ENCODE measurements around the gene GSTA4. TPM values are rescaled to one million over a fixed set of nuclear protein-coding genes. Genes with fewer than 3 reads are reported as not detected.
"Not testable (repeated sequence)": the region's sequence is repeated elsewhere in the genome, so short reads cannot be mapped to it uniquely, and the experiment has no call there.

Gene GSTA4
- total RNA-seq, 5 donors from 2014 or later (not counting 1 experiment from before 2014, with no cell fraction given) = 0.35 to 0.85 (median 0.65) TPM

DNA sequence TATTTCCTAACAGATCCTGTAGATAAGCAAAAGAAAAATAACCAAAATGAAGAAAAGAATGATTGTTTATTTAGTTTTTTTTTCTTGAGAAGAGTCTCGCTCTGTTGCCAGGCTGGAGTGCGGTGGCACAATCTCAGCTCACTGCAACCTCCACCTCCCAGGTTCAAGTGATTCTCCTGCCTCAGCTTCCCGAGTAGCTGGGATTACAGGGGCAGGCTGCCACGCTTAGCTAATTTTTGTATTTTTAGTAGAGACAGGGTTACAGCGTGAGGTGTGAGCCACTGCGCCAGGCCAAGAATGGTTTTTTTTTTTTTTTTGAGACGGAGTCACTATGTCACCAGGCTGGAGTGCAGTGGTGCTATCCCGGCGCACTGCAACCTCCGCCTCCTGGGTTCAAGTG, 52.3 kb downstream of the GSTA4 start:
- H3K4me3 Mint-ChIP-seq; H3K4me1 ChIP-seq (ENCODE audit: control insufficient read depth in 1 of 2, extremely low read depth in 1 of 2, insufficient read depth in 2 of 2, low read length in 2 of 2); H3K27ac Mint-ChIP-seq; H3K4me1 Mint-ChIP-seq; H3K9me3 Mint-ChIP-seq; H3K9me3 ChIP-seq; H3K36me3 ChIP-seq (ENCODE audit: control insufficient read depth in 2 of 2, extremely low read depth in 1 of 2, insufficient read depth in 1 of 2, low read length in 1 of 2); ATAC-seq (replicated peaks in 1 of 4); H3K4me3 ChIP-seq (ENCODE audit: control insufficient read depth in 1 of 2, extremely low read depth in 1 of 2, low read length in 1 of 2); H3K36me3 Mint-ChIP-seq; DNase-seq; CTCF ChIA-PET; POLR2A ChIA-PET; H3K27ac ChIP-seq (ENCODE audit: low read length): not testable (repeated sequence)
- H3K27me3 Mint-ChIP-seq = peaks cover 16 to 21% of the 10 kb centered on the region in 2 donors
- peaks cover 0 to 25% of the 10 kb centered on the region in 2 experiments for H3K27me3 ChIP-seq (replicated peaks in 1 of 2; ENCODE audit: control insufficient read depth in 2 of 2, extremely low read depth in 1 of 2, insufficient read depth in 2 of 2, low read length in 1 of 2)
- WGBS (ENCODE audit: insufficient coverage) = 100% methylated on average over 2 of the region's 10 CpGs

DNA sequence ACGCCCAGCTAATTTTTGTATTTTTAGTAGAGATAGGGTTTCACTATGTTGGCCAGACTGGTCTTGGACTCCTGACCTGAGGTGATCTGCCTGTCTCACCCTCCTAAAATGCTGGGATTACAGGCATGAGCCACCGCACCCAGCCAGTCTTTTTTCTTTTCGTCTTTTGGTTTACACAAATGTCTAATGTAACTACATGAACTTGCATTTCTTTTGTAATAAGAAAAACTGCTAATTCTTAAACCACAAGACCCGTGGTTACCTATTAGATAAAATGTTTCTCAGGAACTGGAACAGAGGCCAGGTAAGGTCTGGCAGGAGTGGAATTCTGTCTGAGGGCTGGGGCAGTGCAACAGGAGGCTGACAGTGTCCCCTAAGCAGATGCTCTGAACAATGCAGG, 52.9 kb downstream of the GSTA4 start:
- WGBS (ENCODE audit: insufficient coverage) = 92% methylated on average over 2 of the region's 4 CpGs
- H3K36me3 ChIP-seq (ENCODE audit: control insufficient read depth in 2 of 2, extremely low read depth in 1 of 2, insufficient read depth in 1 of 2, low read length in 1 of 2) = no peaks in the 10 kb centered on the region
- Mint-ChIP-seq H3K27me3 (peaks cover 13 to 21% of the 10 kb centered on the region in 2 donors), H3K27ac (no peak overlapping the region), H3K36me3 (no peaks in the 10 kb centered on the region), H3K9me3 (no peaks in the 10 kb centered on the region), H3K4me3 (no peak overlapping the region), H3K4me1 (peaks cover 6 to 10% (median 6%) of the 10 kb centered on the region in 3 donors)
- ATAC-seq (replicated peaks in 1 of 4) = no peak
- H3K9me3 ChIP-seq = no peaks in the 10 kb centered on the region
- POLR2A ChIA-PET = interaction anchor here in 1 of 2 donors (0.9 kb wide), 1 partner anchor 9 kb away, joined by 3 read pairs; no protein-coding TSS in a partner anchor
- CTCF ChIA-PET = no interaction called here
- H3K4me1 ChIP-seq (ENCODE audit: control insufficient read depth in 1 of 2, extremely low read depth in 1 of 2, insufficient read depth in 2 of 2, low read length in 2 of 2) = no peaks in the 10 kb centered on the region
- DNase-seq = no peak
- no peak overlapping the region for H3K4me3 ChIP-seq (ENCODE audit: control insufficient read depth in 1 of 2, extremely low read depth in 1 of 2, low read length in 1 of 2)
- H3K27ac ChIP-seq (ENCODE audit: low read length) = no peak overlapping the region
- H3K27me3 ChIP-seq (replicated peaks in 1 of 2; ENCODE audit: control insufficient read depth in 2 of 2, extremely low read depth in 1 of 2, insufficient read depth in 2 of 2, low read length in 1 of 2) = peaks cover 0 to 22% of the 10 kb centered on the region in 2 experiments

DNA sequence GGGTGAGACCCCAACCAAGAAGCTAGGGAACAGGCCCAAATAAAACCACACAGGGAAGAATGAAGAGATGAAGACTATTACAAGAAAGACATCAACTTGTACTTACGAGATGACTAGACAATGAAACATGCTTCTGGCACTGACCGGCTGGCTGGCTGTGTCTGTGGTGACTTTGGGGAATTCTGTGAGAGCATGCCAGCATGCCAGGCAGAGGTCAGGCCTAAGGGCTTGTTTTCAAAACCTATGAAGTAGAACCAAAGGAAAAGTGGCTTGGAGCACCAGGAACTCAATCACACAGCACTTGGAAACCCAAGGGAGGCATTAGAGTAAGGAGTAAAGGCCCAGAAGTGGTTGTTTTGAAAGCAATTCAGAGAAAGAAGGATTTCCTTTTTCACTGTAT, 57.2 kb downstream of the GSTA4 start:
- DNase-seq (no peak), ATAC-seq (replicated peaks in 1 of 4) (no peak)
- Mint-ChIP-seq H3K4me1 (no peaks in the 10 kb centered on the region), H3K27me3 (peaks cover 7 to 12% of the 10 kb centered on the region in 2 donors), H3K4me3 (no peak overlapping the region), H3K36me3 (no peaks in the 10 kb centered on the region), H3K27ac (no peak overlapping the region), H3K9me3 (no peaks in the 10 kb centered on the region)
- Histone ChIP-seq H3K27me3 (replicated peaks in 1 of 2; ENCODE audit: control insufficient read depth in 2 of 2, extremely low read depth in 1 of 2, insufficient read depth in 2 of 2, low read length in 1 of 2) (peaks cover 0 to 14% of the 10 kb centered on the region in 2 experiments), H3K36me3 (ENCODE audit: control insufficient read depth in 2 of 2, extremely low read depth in 1 of 2, insufficient read depth in 1 of 2, low read length in 1 of 2) (no peaks in the 10 kb centered on the region), H3K4me3 (ENCODE audit: control insufficient read depth in 1 of 2, extremely low read depth in 1 of 2, low read length in 1 of 2) (no peak overlapping the region), H3K4me1 (ENCODE audit: control insufficient read depth in 1 of 2, extremely low read depth in 1 of 2, insufficient read depth in 2 of 2, low read length in 2 of 2) (no peaks in the 10 kb centered on the region), H3K27ac (ENCODE audit: low read length) (no peak overlapping the region), H3K9me3 (no peaks in the 10 kb centered on the region)
- ChIA-PET CTCF (no interaction called here), POLR2A (no interaction called here)
- 100% methylated on average over 1 of the region's 2 CpGs for WGBS (ENCODE audit: insufficient coverage)

DNA sequence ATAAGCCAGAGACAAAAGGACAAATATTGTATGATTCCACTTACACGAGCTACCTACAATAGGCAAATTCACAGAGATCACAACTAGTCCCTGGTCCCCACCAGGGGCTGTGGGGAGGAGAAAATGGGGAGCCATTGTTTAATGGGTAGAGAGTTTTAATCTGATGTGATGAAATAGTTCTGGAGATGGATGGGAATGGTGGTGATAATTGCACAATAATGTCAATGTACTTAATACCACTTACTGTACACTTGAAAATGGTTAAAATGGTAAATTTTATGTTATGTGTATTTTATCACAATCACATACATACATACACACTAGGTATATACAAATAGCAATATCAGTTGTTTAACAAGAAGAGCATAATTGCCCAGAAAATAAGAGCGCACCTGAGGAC, 61.3 kb downstream of the GSTA4 start:
- CTCF ChIA-PET = interaction anchor here in 1 of 2 donors (0.6 kb wide), 1 partner anchor 315 kb away, joined by 3 read pairs; no protein-coding TSS in a partner anchor
- WGBS (ENCODE audit: insufficient coverage) = no CpG with 5 or more reads among the region's 2 CpGs
- peaks cover 4 to 5% of the 10 kb centered on the region in 2 donors for H3K27me3 Mint-ChIP-seq
- no peaks in the 10 kb centered on the region for H3K27me3 ChIP-seq (replicated peaks in 1 of 2; ENCODE audit: control insufficient read depth in 2 of 2, extremely low read depth in 1 of 2, insufficient read depth in 2 of 2, low read length in 1 of 2)
- no peaks in the 10 kb centered on the region for H3K4me1 ChIP-seq (ENCODE audit: control insufficient read depth in 1 of 2, extremely low read depth in 1 of 2, insufficient read depth in 2 of 2, low read length in 2 of 2)
- no peaks in the 10 kb centered on the region for H3K9me3 ChIP-seq
- DNase-seq (no peak), ATAC-seq (replicated peaks in 1 of 4) (no peak)
- no peaks in the 10 kb centered on the region for H3K4me1 Mint-ChIP-seq
- no peak overlapping the region for H3K27ac ChIP-seq (ENCODE audit: low read length)
- POLR2A ChIA-PET = no interaction called here
- no peak overlapping the region for H3K4me3 Mint-ChIP-seq
- H3K36me3 ChIP-seq (ENCODE audit: control insufficient read depth in 2 of 2, extremely low read depth in 1 of 2, insufficient read depth in 1 of 2, low read length in 1 of 2) = no peaks in the 10 kb centered on the region
- H3K36me3 Mint-ChIP-seq = no peaks in the 10 kb centered on the region
- no peak overlapping the region for H3K27ac Mint-ChIP-seq
- no peak overlapping the region for H3K4me3 ChIP-seq (ENCODE audit: control insufficient read depth in 1 of 2, extremely low read depth in 1 of 2, low read length in 1 of 2)
- H3K9me3 Mint-ChIP-seq = no peaks in the 10 kb centered on the region

DNA sequence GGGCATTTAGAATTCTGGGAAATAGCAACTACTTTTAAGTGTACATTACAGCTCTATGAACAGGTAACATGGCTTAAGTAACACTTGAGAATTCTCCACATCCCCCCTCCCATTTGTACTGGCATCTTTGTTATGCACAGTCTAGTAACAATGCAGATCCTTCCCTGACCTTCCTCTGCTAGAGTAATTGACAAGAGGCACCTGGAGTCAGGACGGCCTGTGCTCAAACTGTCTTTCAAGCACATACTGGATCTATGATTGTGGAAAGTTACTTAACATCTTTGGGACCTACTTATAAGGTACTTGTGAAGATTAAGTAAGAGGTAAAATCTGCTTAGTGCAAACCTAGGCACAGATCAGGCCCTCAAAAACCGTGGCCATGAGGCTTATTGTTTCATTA, 63.7 kb downstream of the GSTA4 start:
- WGBS (ENCODE audit: insufficient coverage) = 56% methylated on average over 1 of the region's 2 CpGs
- Mint-ChIP-seq H3K27me3 (peaks cover 3 to 5% of the 10 kb centered on the region in 2 donors), H3K27ac (no peak overlapping the region), H3K9me3 (no peaks in the 10 kb centered on the region), H3K36me3 (no peaks in the 10 kb centered on the region), H3K4me1 (no peaks in the 10 kb centered on the region), H3K4me3 (no peak overlapping the region)
- H3K9me3 ChIP-seq = no peaks in the 10 kb centered on the region
- CTCF ChIA-PET = no interaction called here
- H3K36me3 ChIP-seq (ENCODE audit: control insufficient read depth in 2 of 2, extremely low read depth in 1 of 2, insufficient read depth in 1 of 2, low read length in 1 of 2) = no peaks in the 10 kb centered on the region
- ATAC-seq (replicated peaks in 1 of 4) (no peak), DNase-seq (no peak)
- no peaks in the 10 kb centered on the region for H3K4me1 ChIP-seq (ENCODE audit: control insufficient read depth in 1 of 2, extremely low read depth in 1 of 2, insufficient read depth in 2 of 2, low read length in 2 of 2)
- no peak overlapping the region for H3K27ac ChIP-seq (ENCODE audit: low read length)
- H3K27me3 ChIP-seq (replicated peaks in 1 of 2; ENCODE audit: control insufficient read depth in 2 of 2, extremely low read depth in 1 of 2, insufficient read depth in 2 of 2, low read length in 1 of 2) = no peaks in the 10 kb centered on the region
- H3K4me3 ChIP-seq (ENCODE audit: control insufficient read depth in 1 of 2, extremely low read depth in 1 of 2, low read length in 1 of 2) = no peak overlapping the region
- POLR2A ChIA-PET = no interaction called here

DNA sequence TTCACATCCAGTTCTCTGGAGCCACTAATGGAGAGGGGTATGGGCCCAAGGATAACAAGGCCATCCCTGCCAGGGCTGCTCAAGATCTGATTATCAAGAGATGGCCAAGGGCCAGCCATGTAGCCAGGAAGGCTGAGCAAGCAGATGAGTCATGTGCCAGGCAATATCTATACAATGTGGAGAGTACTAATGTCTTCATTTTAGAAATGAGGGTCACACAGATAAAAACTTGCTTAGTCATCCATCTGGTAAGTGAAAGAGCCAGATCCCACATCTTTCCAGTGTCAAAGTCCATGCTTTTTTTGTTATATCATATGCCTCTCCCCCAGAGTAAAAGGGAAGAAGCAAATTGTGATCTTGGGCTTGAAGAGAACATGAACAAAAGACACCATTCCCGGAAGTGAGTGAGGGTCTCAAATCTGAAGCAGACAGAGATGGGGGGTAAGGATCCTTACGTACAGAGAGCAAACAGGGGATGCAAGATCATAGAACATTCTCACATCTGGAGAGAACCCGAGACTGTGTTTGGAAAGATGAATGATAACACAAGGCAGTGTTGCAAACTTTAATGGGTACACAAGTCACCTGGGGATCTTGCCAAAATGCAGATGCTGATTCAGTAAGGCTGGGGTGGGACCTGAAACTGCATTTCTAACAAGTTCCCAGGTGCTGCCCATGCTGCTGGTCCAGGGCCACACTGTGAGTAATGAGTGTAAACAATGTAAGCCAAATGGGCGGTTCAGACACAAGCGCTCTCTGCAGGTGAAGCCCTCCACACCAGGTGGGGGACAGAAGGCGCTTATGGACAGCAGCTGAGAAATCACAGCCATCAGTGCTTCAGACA, 65.5 kb downstream of the GSTA4 start:
- Histone ChIP-seq H3K36me3 (ENCODE audit: control insufficient read depth in 2 of 2, extremely low read depth in 1 of 2, insufficient read depth in 1 of 2, low read length in 1 of 2) (no peaks in the 10 kb centered on the region), H3K27ac (ENCODE audit: low read length) (no peak overlapping the region), H3K4me1 (ENCODE audit: control insufficient read depth in 1 of 2, extremely low read depth in 1 of 2, insufficient read depth in 2 of 2, low read length in 2 of 2) (no peaks in the 10 kb centered on the region), H3K27me3 (replicated peaks in 1 of 2; ENCODE audit: control insufficient read depth in 2 of 2, extremely low read depth in 1 of 2, insufficient read depth in 2 of 2, low read length in 1 of 2) (no peaks in the 10 kb centered on the region), H3K4me3 (ENCODE audit: control insufficient read depth in 1 of 2, extremely low read depth in 1 of 2, low read length in 1 of 2) (no peak overlapping the region), H3K9me3 (no peaks in the 10 kb centered on the region)
- Mint-ChIP-seq H3K4me1 (no peaks in the 10 kb centered on the region), H3K27ac (no peak overlapping the region), H3K4me3 (no peak overlapping the region), H3K9me3 (no peaks in the 10 kb centered on the region), H3K36me3 (no peaks in the 10 kb centered on the region), H3K27me3 (peaks cover 0 to 3% of the 10 kb centered on the region in 2 donors)
- ChIA-PET CTCF (no interaction called here), POLR2A (no interaction called here)
- no peak for ATAC-seq (replicated peaks in 1 of 4)
- WGBS (ENCODE audit: insufficient coverage) = 96% methylated on average over 4 of the region's 6 CpGs
- DNase-seq = no peak

All from T-cell (primary cell).